H1 (cell line): ENCODE data around the gene SPOP. TPM values are rescaled to one million over a fixed set of nuclear protein-coding genes. Genes with fewer than 3 reads are reported as not detected.

ENCODE experiments used
- CTCF ChIA-PET: fragments of 300-600 bp; sonication (Branson Sonifier 250); formaldehyde crosslinking; loops from one replicate; lab custom pipeline; 2021; ENCODE audit not compliant: partially characterized antibody; lab: Charles Lee
- POLR2A ChIA-PET: fragments of 300-600 bp; sonication (Branson Sonifier 250); formaldehyde crosslinking; loops from one replicate; lab custom pipeline; 2021; ENCODE audit warnings: inconsistent platforms; ENCODE audit not compliant: partially characterized antibody; lab: Charles Lee
- DNase-seq, 2 experiments: peaks; one replicate each; pipeline versions ENCODE4 v3.0.0 to v3.0.0-alpha.2; 2010 to 2022; ENCODE audit warnings: low spot score in 2 of 2, low read depth in 1 of 2, mixed read lengths in 1 of 2
- FAIRE-seq: peaks from 2 replicates; lab custom pipeline; 2011; peaks lifted over from hg19 to GRCh38; lab: Jason Lieb, UNC
- H2AFZ ChIP-seq: 2 replicates; pipeline ENCODE4 v1.8.1; 2012; ENCODE audit warnings: low read length, inconsistent platforms
- H2AK5ac ChIP-seq: 2 replicates; pipeline ENCODE4 v1.6.1; 2013; ENCODE audit warnings: low read depth, low read length
- H2BK120ac ChIP-seq: replicated peaks from 2 replicates; pipeline ENCODE3; 2013; ENCODE audit warnings: low read depth, low read length, inconsistent platforms
- H2BK12ac ChIP-seq: 2 replicates; pipeline ENCODE4 v1.6.1; 2013; ENCODE audit warnings: low read depth, low read length
- H2BK15ac ChIP-seq: 2 replicates; pipeline ENCODE4 v1.6.1; 2013; ENCODE audit warnings: low read length
- H2BK20ac ChIP-seq: 2 replicates; pipeline ENCODE4 v1.6.1; 2013; ENCODE audit warnings: low read length
- H2BK5ac ChIP-seq: 2 replicates; pipeline ENCODE4 v1.6.1; 2013; ENCODE audit warnings: low read depth, low read length
- H3K14ac ChIP-seq: 2 replicates; pipeline ENCODE4 v1.6.1; 2013; ENCODE audit warnings: inconsistent platforms; ENCODE audit not compliant: insufficient read length
- H3K18ac ChIP-seq: 2 replicates; pipeline ENCODE4 v1.6.1; 2013; ENCODE audit warnings: low read length; ENCODE audit errors: extremely low read depth
- H3K23ac ChIP-seq: 2 replicates; pipeline ENCODE4 v1.6.1; 2013; ENCODE audit warnings: inconsistent platforms; ENCODE audit not compliant: insufficient read length
- H3K23me2 ChIP-seq: 2 replicates; pipeline ENCODE4 v1.6.1; 2013; ENCODE audit warnings: low read depth, low read length
- H3K27ac ChIP-seq: 2 replicates; pipeline ENCODE4 v1.6.1; 2011; ENCODE audit warnings: low read depth, low read length, inconsistent platforms
- H3K27me3 ChIP-seq, 4 experiments: replicated peaks in 1 of 4; 1 replicate in 1 of 4; 2 replicates in 3 of 4; pipeline versions ENCODE4 v1.6.1 to v1.8.1; 2011 to 2013; ENCODE audit warnings: low read length in 3 of 4, mild to moderate bottlenecking in 3 of 4, inconsistent platforms in 2 of 4, mixed read lengths in 2 of 4, moderate library complexity in 1 of 4; ENCODE audit not compliant: control insufficient read depth in 3 of 4, insufficient read depth in 3 of 4; ENCODE audit errors: extremely low read depth in 1 of 4
- H3K36me3 ChIP-seq, 4 experiments: 2 replicates each; pipeline versions ENCODE4 v1.6.1 to v1.8.1; 2011 to 2013; ENCODE audit warnings: mild to moderate bottlenecking in 4 of 4, low read length in 3 of 4, moderate library complexity in 2 of 4, control low read depth in 1 of 4, inconsistent platforms in 1 of 4; ENCODE audit not compliant: insufficient read depth in 4 of 4, control insufficient read depth in 2 of 4
- H3K4ac ChIP-seq: replicated peaks from 2 replicates; pipeline ENCODE3; 2013; ENCODE audit warnings: low read length, low read depth, mixed read lengths, inconsistent platforms; ENCODE audit not compliant: insufficient read length
- H3K4me1 ChIP-seq, 4 experiments: replicated peaks in 1 of 4; 1 replicate in 1 of 4; 2 replicates in 3 of 4; pipeline versions ENCODE4 v1.6.1 to v1.8.1; 2011 to 2013; ENCODE audit warnings: low read length in 3 of 4, inconsistent platforms in 2 of 4, mixed read lengths in 1 of 4; ENCODE audit not compliant: insufficient read depth in 4 of 4, control insufficient read depth in 3 of 4
- H3K4me2 ChIP-seq, 2 experiments: 2 replicates each; pipeline versions ENCODE4 v1.6.1 to v1.8.1; 2011 to 2013; ENCODE audit warnings: low read depth in 2 of 2, low read length in 2 of 2, control low read depth in 1 of 2, inconsistent platforms in 1 of 2, mild to moderate bottlenecking in 1 of 2; ENCODE audit not compliant: insufficient read depth in 1 of 2
- H3K4me3 ChIP-seq, 4 experiments: fragments of 200-600, 300-600 bp in 1 of 4; sonication (generic), shearing (Covaris generic), sonication (Bioruptor Twin) in 1 of 4; 2 replicates each; pipeline versions ENCODE4 v1.5.1 to v1.8.1; 2011 to 2016; ENCODE audit warnings: low read length in 4 of 4, low read depth in 3 of 4, control low read depth in 2 of 4, inconsistent platforms in 2 of 4, mild to moderate bottlenecking in 2 of 4, mixed read lengths in 1 of 4, moderate library complexity in 1 of 4; ENCODE audit not compliant: insufficient read depth in 2 of 4; ENCODE audit errors: extremely low read depth in 1 of 4
- H3K56ac ChIP-seq: replicated peaks from 2 replicates; pipeline ENCODE3; 2013; ENCODE audit warnings: low read depth, mild to moderate bottlenecking, mixed read lengths, low read length, inconsistent platforms; ENCODE audit not compliant: insufficient read length
- H3K79me1 ChIP-seq: 2 replicates; pipeline ENCODE4 v1.6.1; 2013; ENCODE audit warnings: low read depth, low read length, control low read depth
- H3K79me2 ChIP-seq, 2 experiments: 2 replicates each; pipeline versions ENCODE4 v1.6.1 to v1.8.1; 2012 to 2013; ENCODE audit warnings: low read length in 2 of 2, mild to moderate bottlenecking in 2 of 2, inconsistent platforms in 1 of 2; ENCODE audit not compliant: insufficient read depth in 2 of 2, control insufficient read depth in 1 of 2
- H3K9ac ChIP-seq, 4 experiments: replicated peaks in 1 of 4; 1 replicate in 1 of 4; 2 replicates in 3 of 4; pipeline versions ENCODE4 v1.6.1 to v1.8.1; 2011 to 2013; ENCODE audit warnings: low read depth in 3 of 4, low read length in 3 of 4, control low read depth in 2 of 4, mild to moderate bottlenecking in 2 of 4, moderate library complexity in 2 of 4, inconsistent platforms in 1 of 4; ENCODE audit errors: extremely low read depth in 1 of 4
- H3K9me3 ChIP-seq, 2 experiments: 2 replicates each; pipeline versions ENCODE4 v1.6.1 to v1.8.1; 2012 to 2013; ENCODE audit warnings: mild to moderate bottlenecking in 2 of 2, moderate library complexity in 2 of 2, control low read depth in 1 of 2, inconsistent platforms in 1 of 2, low read depth in 1 of 2, low read length in 1 of 2, mixed read lengths in 1 of 2; ENCODE audit not compliant: insufficient read depth in 2 of 2
- H4K20me1 ChIP-seq, 2 experiments: replicated peaks in 1 of 2; 2 replicates each; pipeline versions ENCODE3 to v1.8.1; 2011 to 2013; ENCODE audit warnings: inconsistent platforms in 2 of 2, low read length in 2 of 2, mild to moderate bottlenecking in 1 of 2; ENCODE audit not compliant: insufficient read depth in 2 of 2, control insufficient read depth in 1 of 2
- H4K5ac ChIP-seq: 2 replicates; pipeline ENCODE4 v1.6.1; 2013; ENCODE audit warnings: low read length, low read depth, mixed read lengths, inconsistent platforms; ENCODE audit not compliant: insufficient read length
- H4K8ac ChIP-seq: 2 replicates; pipeline ENCODE4 v1.8.0; 2013; ENCODE audit warnings: mild to moderate bottlenecking, moderate library complexity, low read length, inconsistent platforms; ENCODE audit not compliant: insufficient read depth; ENCODE audit errors: extremely low read depth
- H4K91ac ChIP-seq: replicated peaks from 2 replicates; pipeline ENCODE3; 2013; ENCODE audit warnings: low read length, mixed read lengths, inconsistent platforms; ENCODE audit not compliant: insufficient read length
- EZH2 ChIP-seq: fragments of 200-600 bp; sonication (generic); IDR thresholded peaks from 2 replicates; pipeline ENCODE4 v1.7.1; 2012; ENCODE audit warnings: low read depth, mild to moderate bottlenecking, moderate library complexity, low read length, inconsistent platforms; ENCODE audit not compliant: severe bottlenecking
- WGBS, 2 experiments: shearing (Covaris generic) in 1 of 2; methylation state at CpG; one replicate each; pipeline versions ENCODE4 v1.1.6 to v1.1.7; 2013 to 2015; ENCODE audit warnings: low lambda C conversion rate in 2 of 2, mixed read lengths in 2 of 2, inconsistent platforms in 1 of 2, low coverage in 1 of 2, missing lambda C conversion rate in 1 of 2; ENCODE audit not compliant: insufficient replicate concordance in 2 of 2, insufficient coverage in 1 of 2, insufficient read length in 1 of 2; ENCODE audit errors: extremely low coverage in 1 of 2, missing lambda C conversion rate in 1 of 2; 5-methylcytosine and 5-hydroxymethylcytosine counted together
- polyA plus RNA-seq, 7 experiments: library from polyadenylated mRNA; depleted of rRNA in 3 of 7; stranded (reverse) in 5 of 7; unstranded in 2 of 7; fragments of >200 nt in 5 of 7; fragments of 200-250 nt in 2 of 7; gene quantifications; 1 replicate in 5 of 7; 2 replicates in 1 of 7; 4 replicates in 1 of 7; pipeline versions ENCODE4 v1.2.1 to v1.2.3, GENCODE V29; 2011 to 2013; ENCODE audit warnings: missing spikeins in 2 of 7, mixed read lengths in 2 of 7
- total RNA-seq: library from RNA; stranded (reverse); fragmentation: NEBNext Ultra II Directional; extraction: Animal tissue kit (Norgen Biotek cat#: 25700); gene quantifications from 2 replicates; pipeline ENCODE4 v1.2.1, GENCODE V29; 2021

SPOP gene
- total and polyA plus RNA-seq, 2 of the 8 experiments (the other 6 are each of a cell fraction or from before 2014, with no cell fraction given): 13.3 to 25.6 TPM

- H3K4me1 ChIP-seq: peaks cover 2 to 4% (median 3%) of the 10 kb centered on the region in 4 experiments; a peak in 6 of 7 replicates
- ChIA-PET POLR2A (interaction anchor here (1.0 to 1.8 kb wide), 4 partner anchors 60 to 162 kb away, joined by 3 to 4 read pairs (median 4); partner anchors contain the start of gene FAM117A), CTCF (interaction anchor here (0.8 to 19.2 kb wide), 25 partner anchors 8 to 293 kb away, joined by 3 to 310 read pairs (median 4); partner anchors contain the start of genes NXPH3 and SPOP)
- H4K20me1 ChIP-seq: no peaks in the 10 kb centered on the region
- H3K9ac ChIP-seq: no peak overlapping the region
- H3K4ac ChIP-seq: no peak overlapping the region
- H2AK5ac ChIP-seq: no peak overlapping the region
- no peak overlapping the region for H3K14ac ChIP-seq
- no peak overlapping the region for H3K27ac ChIP-seq
- H3K56ac ChIP-seq: no peak overlapping the region
- peaks cover 20 to 49% (median 45%) of the 10 kb centered on the region in 4 experiments for H3K36me3 ChIP-seq
- no peak overlapping the region for H2BK15ac ChIP-seq
- no peak overlapping the region for H3K18ac ChIP-seq
- no peak overlapping the region for H3K4me2 ChIP-seq
- no peak overlapping the region for H2BK20ac ChIP-seq
- FAIRE-seq (peak; percentile 45), DNase-seq (no peak)
- H4K8ac ChIP-seq: no peak overlapping the region; the same call in 1 of the 2 replicates
- no peak overlapping the region for H3K23ac ChIP-seq
- 90% methylated on average over 6 of the region's 6 CpGs; no CpG with 5 or more reads in 1 of the 2 experiments for WGBS, 2 experiments
- H4K91ac ChIP-seq: no peak overlapping the region
- H4K5ac ChIP-seq: no peak overlapping the region
- no peak overlapping the region for H2BK5ac ChIP-seq
- H3K79me1 ChIP-seq: no peaks in the 10 kb centered on the region; the same call in 1 of the 2 replicates
- peaks cover 6% of the 10 kb centered on the region; the same call in 1 of the 2 replicates for H3K23me2 ChIP-seq
- H2BK12ac ChIP-seq: no peak overlapping the region
- no peak overlapping the region for H2AFZ ChIP-seq
- no peak overlapping the region for H2BK120ac ChIP-seq
- H3K4me3 ChIP-seq: no peak overlapping the region
- no peaks in the 10 kb centered on the region for H3K9me3 ChIP-seq
- peaks cover 2 to 20% of the 10 kb centered on the region in 2 experiments; a peak in 3 of 4 replicates for H3K79me2 ChIP-seq
- H3K27me3 ChIP-seq: no peaks in the 10 kb centered on the region
- no peak for TF ChIP-seq EZH2
These were observed 25.8 kb upstream of the SPOP start for GRCh38 chr17:49703557-49704277.
